ENCODE data around the gene MAP7D3.

GRCh38 chrX:136272325-136272724 is 21.1 kb upstream of the MAP7D3 start:
- TF ChIP-seq CTCF (IDR thresholded peaks at IDR 0.05) (no peak), EP300 (IDR thresholded peaks at IDR 0.05; ENCODE audit: low read depth) (no peak), POLR2A (IDR thresholded peaks at IDR 0.05) (no peak), POLR2AphosphoS5 (IDR thresholded peaks at IDR 0.05) (no peak)

Measured in transverse colon (tissue), 4 donors.